K562 (cell line): ENCODE results near the gene OPCML. TPM values are rescaled to one million over a fixed set of nuclear protein-coding genes. Genes with fewer than 3 reads are reported as not detected.

ENCODE experiments used
- ATAC-seq: fragments of 200-7000 bp; cut with Tn5 transposase; 3 replicates; pipeline ENCODE4 v1.9.1; 2020; ENCODE audit warnings: moderate library complexity
- BruUV-seq: library from RNA; stranded (reverse); fragments of 400-500 nt; replicated peaks from 2 replicates; lab custom pipeline; 2021; lab: Mats Ljungman, UMichigan
- CTCF ChIA-PET: fragments of 300-600 bp; formaldehyde crosslinking; extraction: SDS; loops from one replicate; lab custom pipeline; 2021; ENCODE audit warnings: low intra/inter-chr PET ratio; lab: Yijun Ruan, JAX
- POLR2A ChIA-PET: fragments of 300-600, 350-650 bp; sonication (Branson Sonifier 250); formaldehyde crosslinking; extraction: SDS; loops from one replicate; lab custom pipeline; 2021; ENCODE audit warnings: antibody characterized with exemption, inconsistent platforms; lab: Yijun Ruan, JAX
- DNase-seq, 4 experiments: peaks; one replicate each; pipeline versions ENCODE4 v3.0.0 to v3.0.0-alpha.2; 2011 to 2018; ENCODE audit warnings: low spot score in 3 of 4, mixed read lengths in 3 of 4; ENCODE audit errors: extremely low read depth in 1 of 4
- FAIRE-seq: peaks from 2 replicates; lab custom pipeline; 2011; peaks lifted over from hg19 to GRCh38; lab: Jason Lieb, UNC
- H2AFZ ChIP-seq: 2 replicates; pipeline ENCODE4 v1.6.0; 2011; ENCODE audit warnings: low read depth, low read length, control low read depth, inconsistent platforms
- H3K27ac ChIP-seq: fragments of 200-600 bp; 3 replicates; pipeline ENCODE4 v1.8.0; 2011; ENCODE audit warnings: low read depth, mild to moderate bottlenecking, control low read depth, inconsistent platforms, low read length, moderate library complexity, mixed read lengths; ENCODE audit errors: extremely low read depth
- H3K27me3 ChIP-seq, 2 experiments: fragments of 300-600 bp in 1 of 2; 2 replicates in 1 of 2; 3 replicates in 1 of 2; pipeline versions ENCODE4 v1.6.0 to v1.8.0; 2011; ENCODE audit warnings: inconsistent platforms in 2 of 2, low read length in 2 of 2, mild to moderate bottlenecking in 1 of 2, mixed read lengths in 1 of 2, moderate library complexity in 1 of 2; ENCODE audit not compliant: control insufficient read depth in 2 of 2, insufficient read depth in 2 of 2
- H3K36me3 ChIP-seq: fragments of 300-600 bp; 3 replicates; pipeline ENCODE4 v1.8.0; 2011; ENCODE audit warnings: mild to moderate bottlenecking, low read length, inconsistent platforms; ENCODE audit not compliant: control insufficient read depth, insufficient read depth
- H3K4me1 ChIP-seq, 2 experiments: fragments of 200-600 bp in 1 of 2; replicated peaks in 1 of 2; 2 replicates in 1 of 2; 3 replicates in 1 of 2; pipeline versions ENCODE4 v1.5.1 to v1.8.0; 2011; ENCODE audit warnings: inconsistent platforms in 2 of 2, low read length in 2 of 2, mild to moderate bottlenecking in 1 of 2, mixed read lengths in 1 of 2, moderate library complexity in 1 of 2; ENCODE audit not compliant: control insufficient read depth in 2 of 2, insufficient read depth in 2 of 2
- H3K4me2 ChIP-seq: 2 replicates; pipeline ENCODE4 v1.6.1; 2011; ENCODE audit warnings: low read length, control low read depth, inconsistent platforms, mixed read lengths; ENCODE audit not compliant: insufficient read depth
- H3K4me3 ChIP-seq: fragments of 200-600 bp; sonication (generic), shearing (Covaris generic); 2 replicates; pipeline ENCODE4 v1.5.1; 2016; ENCODE audit warnings: control low read depth, inconsistent platforms
- H3K79me2 ChIP-seq: fragments of 200-600 bp; 3 replicates; pipeline ENCODE4 v1.8.0; 2011; ENCODE audit warnings: low read length, inconsistent platforms; ENCODE audit not compliant: control insufficient read depth, insufficient read depth
- H3K9ac ChIP-seq, 2 experiments: 2 replicates each; pipeline versions ENCODE4 v1.6.0 to v1.6.1; 2011; ENCODE audit warnings: low read depth in 2 of 2, low read length in 2 of 2, control low read depth in 1 of 2, inconsistent platforms in 1 of 2, mild to moderate bottlenecking in 1 of 2, mixed read lengths in 1 of 2; ENCODE audit not compliant: insufficient read depth in 1 of 2
- H3K9me1 ChIP-seq: one replicate; pipeline ENCODE4 v1.6.0; 2011; ENCODE audit warnings: inconsistent platforms, mild to moderate bottlenecking, low read length, moderate library complexity; ENCODE audit not compliant: control insufficient read depth, insufficient read depth
- H3K9me3 ChIP-seq: replicated peaks from 2 replicates; pipeline ENCODE4 v1.5.1; 2011; ENCODE audit warnings: low read depth, low read length, inconsistent platforms; ENCODE audit not compliant: control insufficient read depth, insufficient read depth
- H4K20me1 ChIP-seq: replicated peaks from 2 replicates; pipeline ENCODE4 v1.6.1; 2011; ENCODE audit warnings: low read length, inconsistent platforms, mixed read lengths; ENCODE audit not compliant: control insufficient read depth, insufficient read depth
- ARID2 ChIP-seq: fragments of 450-650 bp; IDR thresholded peaks from 2 replicates; pipeline ENCODE4 v1.6.1; 2017; ENCODE audit warnings: antibody characterized with exemption, mild to moderate bottlenecking
- CC2D1A ChIP-seq: fragments of 450-650 bp; IDR thresholded peaks from 2 replicates; pipeline ENCODE4 v1.6.1; 2017; ENCODE audit warnings: mild to moderate bottlenecking
- GTF2F1 ChIP-seq: IDR thresholded peaks from 2 replicates; pipeline ENCODE4 v1.6.1; 2011; ENCODE audit warnings: low read depth, low read length, improper control_type of control experiment
- HOXB6 ChIP-seq: fragments of 250-450 bp; sonication (Bioruptor Pico); IDR thresholded peaks from 2 replicates; pipeline ENCODE4 v1.5.1; 2022; ENCODE audit warnings: mild to moderate bottlenecking, borderline replicate concordance
- KDM4B ChIP-seq, 2 experiments: fragments of 450-650 bp in 1 of 2; sonication (generic) in 1 of 2; IDR thresholded peaks; 2 replicates each; pipeline ENCODE4 v1.6.1; 2016 to 2017; ENCODE audit warnings: borderline replicate concordance in 2 of 2, antibody characterized with exemption in 1 of 2, low read depth in 1 of 2, mild to moderate bottlenecking in 1 of 2
- MCM5 ChIP-seq: fragments of 450-650 bp; IDR thresholded peaks from 2 replicates; pipeline ENCODE4 v1.6.1; 2016; ENCODE audit warnings: low read depth
- POU5F1 ChIP-seq: fragments of 150-350 bp; IDR thresholded peaks from 2 replicates; pipeline ENCODE4 v1.6.1; 2014; ENCODE audit warnings: borderline replicate concordance, low read length, low read depth, mild to moderate bottlenecking; ENCODE audit not compliant: partially characterized antibody
- PRMT5 ChIP-seq: sonication (generic); formaldehyde crosslinking; IDR thresholded peaks from 2 replicates; pipeline ENCODE4 v1.5.0; 2020; ENCODE audit warnings: missing genetic modification reagents
- SMARCB1 ChIP-seq: IDR thresholded peaks from 2 replicates; pipeline ENCODE4 v1.6.1; 2011; ENCODE audit warnings: improper control_type of control experiment, low read depth; ENCODE audit not compliant: insufficient read length
- SRSF9 ChIP-seq: fragments of 200-400 bp; formaldehyde crosslinking; IDR thresholded peaks from 2 replicates; pipeline ENCODE4 v1.6.1; 2017; ENCODE audit warnings: low read depth, low read length, borderline replicate concordance
- ZNF134 ChIP-seq: fragments of 250-450 bp; sonication (Bioruptor Pico); conservative IDR thresholded peaks from 2 replicates; pipeline ENCODE4 v1.4.0; 2020
- WGBS: fragments of 100-300 bp; shearing (Covaris generic); methylation state at CpG from one replicate; pipeline ENCODE4 v1.1.6; 2016; ENCODE audit warnings: low coverage, mixed read lengths; ENCODE audit not compliant: insufficient coverage; ENCODE audit errors: missing lambda C conversion rate; 5-methylcytosine and 5-hydroxymethylcytosine counted together
- in situ Hi-C: fragments of 300-500 bp; cut with MboI; formaldehyde crosslinking; loops from 4 replicates; pipeline ENCODE4 v1.15.0; 2018; ENCODE audit warnings: inconsistent platforms, mixed read lengths
- intact Hi-C: fragments of 100-400 bp; cut with micrococcal nuclease; formaldehyde crosslinking; loops from 2 replicates; pipeline ENCODE4 v1.14.2; 2022
- polyA plus RNA-seq, 8 experiments: library from polyadenylated mRNA; depleted of rRNA in 4 of 8; stranded (reverse) in 5 of 8; unstranded in 3 of 8; fragments of >200 nt; fragmentation: Nextera tagmentation in 2 of 8; fragmentation: Illumina TruSeq in 1 of 8; extraction: Ambion mirVana in 2 of 8; extraction: Trizol in 1 of 8; gene quantifications; 2 replicates each; pipeline versions ENCODE4 v1.2.1 to v1.2.3, GENCODE V29; 2011 to 2014; ENCODE audit warnings: inconsistent platforms in 1 of 8, missing spikeins in 1 of 8
- total RNA-seq, 7 experiments: library from RNA; depleted of rRNA in 6 of 7; stranded (reverse); fragments of >200 nt in 6 of 7; fragmentation: Illumina TruSeq in 2 of 7; extraction: Trizol in 2 of 7; gene quantifications; 2 replicates each; pipeline versions ENCODE4 v1.2.1 to v1.2.3, GENCODE V29; 2011 to 2021; ENCODE audit warnings: low replicate concordance in 1 of 7
- TF ChIP-seq, protein P1 (sequence below), 2 experiments: fragments of 450-650 bp in 1 of 2; sonication (generic) in 1 of 2; formaldehyde crosslinking; conservative IDR thresholded peaks; 2 replicates each; pipeline versions ENCODE4 v1.4.0 to v1.8.1; 2020 to 2022; ENCODE audit warnings: mild to moderate bottlenecking in 1 of 2, missing genetic modification reagents in 1 of 2
- TF ChIP-seq, protein P2 (sequence below): IDR thresholded peaks from 2 replicates; pipeline ENCODE4 v1.6.1; 2016; ENCODE audit warnings: missing genetic modification characterization, missing compliant biosample characterization
- TF ChIP-seq, protein P3 (sequence below): fragments of 250-450 bp; sonication (Bioruptor Pico); IDR thresholded peaks from 2 replicates; pipeline ENCODE4 v1.5.1; 2021; ENCODE audit warnings: mild to moderate bottlenecking
- TF ChIP-seq, protein P4 (sequence below): sonication (generic); formaldehyde crosslinking; IDR thresholded peaks from 2 replicates; pipeline ENCODE4 v1.8.1; 2023; ENCODE audit warnings: missing genetic modification reagents, mild to moderate bottlenecking, borderline replicate concordance

Gene OPCML
- total and polyA plus RNA-seq, 9 of the 15 experiments (the other 6 are each of a cell fraction or from before 2014, with no cell fraction given): not detected

DNA sequence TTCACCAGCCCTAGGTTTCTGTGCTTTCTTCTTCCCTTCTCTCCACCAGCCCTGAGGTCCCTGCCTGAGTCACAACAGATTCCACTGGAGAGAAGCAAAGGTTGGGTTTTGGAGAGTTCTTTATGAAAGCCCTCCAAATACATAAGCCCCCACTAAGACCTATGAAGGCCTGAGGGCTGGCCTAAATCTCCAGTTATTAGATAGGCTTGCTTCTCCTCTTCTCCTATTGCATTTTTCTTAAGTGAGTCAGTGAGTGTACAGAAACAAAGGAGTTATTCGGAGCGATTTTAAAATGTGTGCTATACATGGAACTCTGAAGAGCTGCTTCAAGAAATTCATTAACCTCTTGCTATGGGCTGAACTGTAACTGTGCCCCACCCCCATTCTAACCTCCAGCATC, 1057.3 kb downstream of the OPCML start:
- H3K4me3 ChIP-seq: no peak overlapping the region
- no peaks in the 10 kb centered on the region for H3K36me3 ChIP-seq
- intact Hi-C loops: no loop called here
- no peaks in the 10 kb centered on the region for H3K79me2 ChIP-seq
- no peaks in the 10 kb centered on the region for H4K20me1 ChIP-seq
- H3K9me3 ChIP-seq: no peaks in the 10 kb centered on the region; the same call in 1 of the 2 replicates
- 10% methylated on average over 2 of the region's 2 CpGs for WGBS
- ChIA-PET CTCF (no interaction called here), POLR2A (no interaction called here)
- in situ Hi-C loops: no loop called here
- no peak for FAIRE-seq
- DNase-seq: no peak
- no peak overlapping the region for H2AFZ ChIP-seq
- H3K27me3 ChIP-seq: no peaks in the 10 kb centered on the region
- H3K4me2 ChIP-seq: no peak overlapping the region
- no peak overlapping the region for H3K27ac ChIP-seq
- no peaks in the 10 kb centered on the region for H3K9me1 ChIP-seq
- no peak overlapping the region for H3K9ac ChIP-seq
- no peaks in the 10 kb centered on the region for H3K4me1 ChIP-seq
- BruUV-seq: no TSS peak
- ATAC-seq: no peak
- TF ChIP-seq MCM5 (no peak), ZNF134 (CRISPR knock-in tag) (no peak), SMARCB1 (no peak), GTF2F1 (no peak), POU5F1 (no peak), KDM4B (IDR thresholded peaks at IDR 0.05; ENCODE audit: borderline replicate concordance in 2 of 2, low read depth in 1 of 2) (no peak), HOXB6 (CRISPR knock-in tag) (no peak), ARID2 (no peak), SRSF9 (no peak), CC2D1A (no peak), PRMT5 (CRISPR knock-in tag) (no peak)
- TF ChIP-seq, protein P1, sequence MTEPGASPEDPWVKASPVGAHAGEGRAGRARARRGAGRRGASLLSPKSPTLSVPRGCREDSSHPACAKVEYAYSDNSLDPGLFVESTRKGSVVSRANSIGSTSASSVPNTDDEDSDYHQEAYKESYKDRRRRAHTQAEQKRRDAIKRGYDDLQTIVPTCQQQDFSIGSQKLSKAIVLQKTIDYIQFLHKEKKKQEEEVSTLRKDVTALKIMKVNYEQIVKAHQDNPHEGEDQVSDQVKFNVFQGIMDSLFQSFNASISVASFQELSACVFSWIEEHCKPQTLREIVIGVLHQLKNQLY (CRISPR knock-in tag; conservative IDR thresholded peaks at IDR 0.05): no peak
- TF ChIP-seq, protein P2, sequence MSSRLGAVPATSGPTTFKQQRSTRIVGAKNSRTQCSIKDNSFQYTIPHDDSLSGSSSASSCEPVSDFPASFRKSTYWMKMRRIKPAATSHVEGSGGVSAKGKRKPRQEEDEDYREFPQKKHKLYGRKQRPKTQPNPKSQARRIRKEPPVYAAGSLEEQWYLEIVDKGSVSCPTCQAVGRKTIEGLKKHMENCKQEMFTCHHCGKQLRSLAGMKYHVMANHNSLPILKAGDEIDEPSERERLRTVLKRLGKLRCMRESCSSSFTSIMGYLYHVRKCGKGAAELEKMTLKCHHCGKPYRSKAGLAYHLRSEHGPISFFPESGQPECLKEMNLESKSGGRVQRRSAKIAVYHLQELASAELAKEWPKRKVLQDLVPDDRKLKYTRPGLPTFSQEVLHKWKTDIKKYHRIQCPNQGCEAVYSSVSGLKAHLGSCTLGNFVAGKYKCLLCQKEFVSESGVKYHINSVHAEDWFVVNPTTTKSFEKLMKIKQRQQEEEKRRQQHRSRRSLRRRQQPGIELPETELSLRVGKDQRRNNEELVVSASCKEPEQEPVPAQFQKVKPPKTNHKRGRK (tag): no peak
- TF ChIP-seq, protein P3, sequence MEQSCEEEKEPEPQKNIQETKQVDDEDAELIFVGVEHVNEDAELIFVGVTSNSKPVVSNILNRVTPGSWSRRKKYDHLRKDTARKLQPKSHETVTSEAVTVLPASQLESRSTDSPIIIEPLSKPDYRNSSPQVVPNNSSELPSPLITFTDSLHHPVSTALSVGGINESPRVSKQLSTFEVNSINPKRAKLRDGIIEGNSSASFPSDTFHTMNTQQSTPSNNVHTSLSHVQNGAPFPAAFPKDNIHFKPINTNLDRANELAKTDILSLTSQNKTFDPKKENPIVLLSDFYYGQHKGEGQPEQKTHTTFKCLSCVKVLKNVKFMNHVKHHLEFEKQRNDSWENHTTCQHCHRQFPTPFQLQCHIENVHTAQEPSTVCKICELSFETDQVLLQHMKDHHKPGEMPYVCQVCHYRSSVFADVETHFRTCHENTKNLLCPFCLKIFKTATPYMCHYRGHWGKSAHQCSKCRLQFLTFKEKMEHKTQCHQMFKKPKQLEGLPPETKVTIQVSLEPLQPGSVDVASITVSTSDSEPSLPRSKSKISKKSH (CRISPR knock-in tag): no peak
- TF ChIP-seq, protein P4, sequence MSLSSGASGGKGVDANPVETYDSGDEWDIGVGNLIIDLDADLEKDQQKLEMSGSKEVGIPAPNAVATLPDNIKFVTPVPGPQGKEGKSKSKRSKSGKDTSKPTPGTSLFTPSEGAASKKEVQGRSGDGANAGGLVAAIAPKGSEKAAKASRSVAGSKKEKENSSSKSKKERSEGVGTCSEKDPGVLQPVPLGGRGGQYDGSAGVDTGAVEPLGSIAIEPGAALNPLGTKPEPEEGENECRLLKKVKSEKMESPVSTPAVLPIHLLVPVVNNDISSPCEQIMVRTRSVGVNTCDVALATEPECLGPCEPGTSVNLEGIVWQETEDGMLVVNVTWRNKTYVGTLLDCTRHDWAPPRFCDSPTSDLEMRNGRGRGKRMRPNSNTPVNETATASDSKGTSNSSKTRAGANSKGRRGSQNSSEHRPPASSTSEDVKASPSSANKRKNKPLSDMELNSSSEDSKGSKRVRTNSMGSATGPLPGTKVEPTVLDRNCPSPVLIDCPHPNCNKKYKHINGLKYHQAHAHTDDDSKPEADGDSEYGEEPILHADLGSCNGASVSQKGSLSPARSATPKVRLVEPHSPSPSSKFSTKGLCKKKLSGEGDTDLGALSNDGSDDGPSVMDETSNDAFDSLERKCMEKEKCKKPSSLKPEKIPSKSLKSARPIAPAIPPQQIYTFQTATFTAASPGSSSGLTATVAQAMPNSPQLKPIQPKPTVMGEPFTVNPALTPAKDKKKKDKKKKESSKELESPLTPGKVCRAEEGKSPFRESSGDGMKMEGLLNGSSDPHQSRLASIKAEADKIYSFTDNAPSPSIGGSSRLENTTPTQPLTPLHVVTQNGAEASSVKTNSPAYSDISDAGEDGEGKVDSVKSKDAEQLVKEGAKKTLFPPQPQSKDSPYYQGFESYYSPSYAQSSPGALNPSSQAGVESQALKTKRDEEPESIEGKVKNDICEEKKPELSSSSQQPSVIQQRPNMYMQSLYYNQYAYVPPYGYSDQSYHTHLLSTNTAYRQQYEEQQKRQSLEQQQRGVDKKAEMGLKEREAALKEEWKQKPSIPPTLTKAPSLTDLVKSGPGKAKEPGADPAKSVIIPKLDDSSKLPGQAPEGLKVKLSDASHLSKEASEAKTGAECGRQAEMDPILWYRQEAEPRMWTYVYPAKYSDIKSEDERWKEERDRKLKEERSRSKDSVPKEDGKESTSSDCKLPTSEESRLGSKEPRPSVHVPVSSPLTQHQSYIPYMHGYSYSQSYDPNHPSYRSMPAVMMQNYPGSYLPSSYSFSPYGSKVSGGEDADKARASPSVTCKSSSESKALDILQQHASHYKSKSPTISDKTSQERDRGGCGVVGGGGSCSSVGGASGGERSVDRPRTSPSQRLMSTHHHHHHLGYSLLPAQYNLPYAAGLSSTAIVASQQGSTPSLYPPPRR (CRISPR knock-in tag): no peak
